Liver (tissue), 3 donors: ENCODE results near the gene MACROD1.

Experiments
- CTCF ChIP-seq: fragments of 150-350 bp; IDR thresholded peaks from 2 replicates; pipeline ENCODE4 v1.5.1; 2017; ENCODE audit warnings: improper control_type of control experiment, low read depth, low read length; ENCODE audit not compliant: missing input control
- JUND ChIP-seq, 2 donors: IDR thresholded peaks; 2 replicates each; pipeline ENCODE4 v1.6.1; 2016; ENCODE audit warnings: antibody characterized with exemption in 2 of 2
- RAD21 ChIP-seq, 2 donors: IDR thresholded peaks; 2 replicates each; pipeline ENCODE4 v1.6.1; 2016; ENCODE audit warnings: antibody characterized with exemption in 2 of 2, mild to moderate bottlenecking in 2 of 2
- REST ChIP-seq: IDR thresholded peaks from 2 replicates; pipeline ENCODE4 v1.6.1; 2016; ENCODE audit warnings: antibody characterized with exemption, mild to moderate bottlenecking
- SP1 ChIP-seq: IDR thresholded peaks from 2 replicates; pipeline ENCODE4 v1.6.1; 2018; ENCODE audit warnings: antibody characterized with exemption, mild to moderate bottlenecking
- TAF1 ChIP-seq: conservative IDR thresholded peaks from 2 replicates; pipeline ENCODE4 v1.6.1; 2016; ENCODE audit warnings: antibody characterized with exemption, mild to moderate bottlenecking
- donor health status: healthy.
- donor health status: healthy.

DNA sequence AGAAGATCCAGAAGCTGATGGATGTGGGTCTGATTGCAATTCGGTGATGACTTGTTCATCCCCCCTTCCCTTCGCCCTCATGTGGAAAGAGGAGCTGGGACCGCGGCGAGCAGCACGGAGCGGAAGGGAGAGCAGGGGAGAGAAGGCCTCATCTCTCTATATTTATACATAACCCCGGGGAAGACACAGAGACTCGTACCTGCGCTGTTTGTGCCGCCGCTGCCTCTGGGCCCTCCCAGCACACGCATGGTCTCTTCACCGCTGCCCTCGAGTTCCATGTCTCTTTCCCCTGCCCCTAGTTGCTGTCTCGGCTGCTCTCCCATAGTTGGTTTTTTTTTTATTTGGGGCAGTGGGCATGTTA, 38.1 kb upstream of the MACROD1 start:
- no peak for TF ChIP-seq CTCF
- TF ChIP-seq TAF1: no peak
- no peak for TF ChIP-seq RAD21 (IDR thresholded peaks at IDR 0.05)
- TF ChIP-seq JUND (IDR thresholded peaks at IDR 0.05): no peak
- TF ChIP-seq SP1: no peak
- no peak for TF ChIP-seq REST
